ENCODE results near the gene DHRS13.
"Not testable (repeated sequence)": the region's sequence is repeated elsewhere in the genome, so short reads cannot be mapped to it uniquely, and the experiment has no call there.

DHRS13 gene

DNA sequence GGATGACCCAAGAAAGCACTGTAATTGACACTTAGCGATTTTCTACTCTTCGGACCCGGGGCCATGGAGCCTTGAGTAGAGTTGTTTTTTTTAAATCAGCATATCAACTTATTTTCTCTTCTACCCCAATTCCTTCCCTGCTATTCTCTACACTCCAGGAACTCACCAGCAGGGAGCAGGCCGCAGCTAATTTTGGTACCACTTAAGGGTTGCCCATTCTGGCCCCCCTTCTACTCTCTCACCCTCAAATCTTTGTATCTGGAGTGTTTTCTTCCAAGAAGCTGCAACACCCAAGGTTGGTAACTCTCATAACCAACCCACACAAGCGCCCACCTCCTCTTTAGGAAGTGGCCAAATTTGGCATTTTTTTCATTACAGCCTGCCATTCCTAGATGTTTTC lies 53.6 kb downstream of the DHRS13 start:
- H3K27ac Mint-ChIP-seq: no peak overlapping the region
- no peaks in the 10 kb centered on the region for H3K4me1 Mint-ChIP-seq
- no peaks in the 10 kb centered on the region for H3K36me3 Mint-ChIP-seq
- no peaks in the 10 kb centered on the region for H3K27me3 Mint-ChIP-seq
- H3K4me3 Mint-ChIP-seq: no peak overlapping the region
- H3K9me3 Mint-ChIP-seq: no peaks in the 10 kb centered on the region
- no peak for ATAC-seq

GRCh38 chr17:28848667-28849066 lies 54.2 kb downstream of the DHRS13 start:
- H3K36me3 Mint-ChIP-seq, H3K4me1 Mint-ChIP-seq, H3K27me3 Mint-ChIP-seq, H3K27ac Mint-ChIP-seq, H3K9me3 Mint-ChIP-seq, H3K4me3 Mint-ChIP-seq, ATAC-seq: not testable (repeated sequence)

All from stimulated activated memory B cell treated with anti-CD40 and anti-IgM and Interleukin-4, amounts not matched to agents 10 μg/mL and 1 μg/mL and 100 μg/mL, for 72 hours (primary cell).